Esophagus squamous epithelium (tissue), 5 donors: ENCODE measurements around the gene ENO4. TPM values are rescaled to one million over a fixed set of nuclear protein-coding genes. Genes with fewer than 3 reads are reported as not detected.

Experiments
- DNase-seq: peaks from one replicate; lab custom pipeline; 2025; lab: John Stamatoyannopoulos, UW
- H3K27ac ChIP-seq, 4 donors: fragments of 200-600 bp; sonication (generic); one replicate each; pipeline ENCODE4 v1.5.1; 2016 to 2019; ENCODE audit warnings: mild to moderate bottlenecking in 1 of 4
- H3K27me3 ChIP-seq, 4 donors: fragments of 200-600 bp; sonication (generic); 1 replicate in 3 of 4; 2 replicates in 1 of 4; pipeline versions ENCODE4 v1.5.1 to v1.6.0; 2017 to 2021; ENCODE audit warnings: antibody characterized with exemption in 1 of 4
- H3K36me3 ChIP-seq, 3 donors: fragments of 200-600 bp; sonication (generic); one replicate each; pipeline ENCODE4 v1.5.1; 2016 to 2019
- H3K4me1 ChIP-seq, 3 donors: fragments of 200-600 bp; sonication (generic); one replicate each; pipeline ENCODE4 v1.5.1; 2017 to 2019
- H3K4me3 ChIP-seq, 4 donors: fragments of 200-600 bp; sonication (generic); 1 replicate in 3 of 4; 2 replicates in 1 of 4; pipeline ENCODE4 v1.5.1; 2016 to 2019; ENCODE audit warnings: mild to moderate bottlenecking in 2 of 4, moderate library complexity in 1 of 4
- H3K9me3 ChIP-seq, 3 donors: fragments of 200-600 bp; sonication (generic); one replicate each; pipeline ENCODE4 v1.5.1; 2016 to 2019
- CTCF ChIP-seq, 6 experiments: fragments of 450-650 bp in 4 of 6; fragments of 200-600 bp in 2 of 6; sonication (generic) in 2 of 6; IDR thresholded peaks; one replicate each; pipeline ENCODE4 v1.5.1; 2016 to 2019; ENCODE audit warnings: antibody characterized with exemption in 6 of 6, mild to moderate bottlenecking in 4 of 6, moderate library complexity in 4 of 6
- POLR2A ChIP-seq, 4 donors: fragments of 450-650 bp; IDR thresholded peaks; one replicate each; pipeline ENCODE4 v1.6.1; 2017; ENCODE audit warnings: antibody characterized with exemption in 4 of 4, mild to moderate bottlenecking in 4 of 4, moderate library complexity in 3 of 4
- WGBS, 2 donors: methylation state at CpG; one replicate each; pipeline ENCODE4 v1.1.5; 2018; 5-methylcytosine and 5-hydroxymethylcytosine counted together
- intact Hi-C: fragments of 100-400 bp; cut with DNase I; formaldehyde crosslinking; loops from one replicate; pipeline ENCODE4 v1.15.0; 2022
- total RNA-seq, 4 donors: library from RNA; depleted of rRNA; stranded (reverse); fragments of >200 nt; gene quantifications; one replicate each; pipeline ENCODE4 v1.1.0, GENCODE V29; 2016
- donor health status: DM: yes; HTN: yes; CAD: no.

The ENO4 gene
- total RNA-seq, 4 donors from 2014 or later: 0.19 to 0.64 TPM; not detected in 2

- H3K4me1 ChIP-seq: peaks cover 0 to 4% (median 0%) of the 10 kb centered on the region in 3 donors
- no peaks in the 10 kb centered on the region for H3K9me3 ChIP-seq
- no peak for DNase-seq
- no peak overlapping the region for H3K27ac ChIP-seq
- no peaks in the 10 kb centered on the region for H3K27me3 ChIP-seq
- no peak overlapping the region for H3K4me3 ChIP-seq
- 56 to 82% methylated on average over 1 of the region's 1 CpG for WGBS, 2 donors
- H3K36me3 ChIP-seq: peaks cover 0 to 37% (median 0%) of the 10 kb centered on the region in 3 donors
- no peak for TF ChIP-seq CTCF (IDR thresholded peaks at IDR 0.05)
- TF ChIP-seq POLR2A (IDR thresholded peaks at IDR 0.05): no peak
- intact Hi-C loops: no loop called here
Measured at GRCh38 chr10:116909307-116909706, 60.0 kb downstream of the ENO4 start.

GRCh38 chr10:116910910-116911309 lies 61.6 kb downstream of the ENO4 start:
- Histone ChIP-seq H3K27me3 (no peaks in the 10 kb centered on the region), H3K4me1 (peaks cover 0 to 4% (median 0%) of the 10 kb centered on the region in 3 donors), H3K27ac (no peak overlapping the region), H3K36me3 (peaks cover 0 to 38% (median 0%) of the 10 kb centered on the region in 3 donors), H3K9me3 (no peaks in the 10 kb centered on the region), H3K4me3 (no peak overlapping the region)
- DNase-seq: no peak
- no peak for TF ChIP-seq CTCF (IDR thresholded peaks at IDR 0.05)
- no peak for TF ChIP-seq POLR2A (IDR thresholded peaks at IDR 0.05)
- intact Hi-C loops: no loop called here
- 78 to 95% methylated on average over 3 of the region's 3 CpGs for WGBS, 2 donors

- Histone ChIP-seq H3K4me1 (peaks cover 0 to 3% (median 0%) of the 10 kb centered on the region in 3 donors), H3K36me3 (peaks cover 0 to 26% (median 0%) of the 10 kb centered on the region in 3 donors), H3K4me3 (no peak overlapping the region), H3K9me3 (no peaks in the 10 kb centered on the region), H3K27me3 (no peaks in the 10 kb centered on the region), H3K27ac (no peak overlapping the region)
- TF ChIP-seq CTCF (IDR thresholded peaks at IDR 0.05) (no peak), POLR2A (IDR thresholded peaks at IDR 0.05) (no peak)
- no peak for DNase-seq
- intact Hi-C loops: no loop called here
- WGBS, 2 donors: 56 to 83% methylated on average over 1 of the region's 1 CpG
Measured at GRCh38 chr10:116912162-116912561, 62.9 kb downstream of the ENO4 start.

GRCh38 chr10:116913695-116914094 lies 64.4 kb downstream of the ENO4 start:
- Histone ChIP-seq H3K4me3 (no peak overlapping the region), H3K36me3 (peaks cover 0 to 29% (median 0%) of the 10 kb centered on the region in 3 donors)

GRCh38 chr10:116915340-116915739 lies 66.0 kb downstream of the ENO4 start:
- Histone ChIP-seq H3K4me1 (no peaks in the 10 kb centered on the region), H3K36me3 (peaks cover 0 to 39% (median 0%) of the 10 kb centered on the region in 3 donors), H3K4me3 (no peak overlapping the region), H3K27ac (no peak overlapping the region), H3K27me3 (no peaks in the 10 kb centered on the region), H3K9me3 (no peaks in the 10 kb centered on the region)
- no peak for DNase-seq
- TF ChIP-seq CTCF (IDR thresholded peaks at IDR 0.05): no peak
- TF ChIP-seq POLR2A (IDR thresholded peaks at IDR 0.05): no peak
- intact Hi-C loops: no loop called here
- WGBS, 2 donors: 52 to 90% methylated on average over 2 of the region's 2 CpGs

More at GRCh38 chr10:116913695-116914094, 64.4 kb downstream of the ENO4 start:
- H3K27ac ChIP-seq: no peak overlapping the region
- no peaks in the 10 kb centered on the region for H3K4me1 ChIP-seq
- WGBS, 2 donors: 75 to 94% methylated on average over 1 of the region's 1 CpG
- H3K27me3 ChIP-seq: no peaks in the 10 kb centered on the region
- H3K9me3 ChIP-seq: no peaks in the 10 kb centered on the region
- no peak for TF ChIP-seq POLR2A (IDR thresholded peaks at IDR 0.05)
- TF ChIP-seq CTCF (IDR thresholded peaks at IDR 0.05): no peak
- DNase-seq: no peak
- intact Hi-C loops: no loop called here
